ENCODE data around the gene TEDC1.
"Not testable (repeated sequence)": the region's sequence is repeated elsewhere in the genome, so short reads cannot be mapped to it uniquely, and the experiment has no call there.

TEDC1 gene

DNA sequence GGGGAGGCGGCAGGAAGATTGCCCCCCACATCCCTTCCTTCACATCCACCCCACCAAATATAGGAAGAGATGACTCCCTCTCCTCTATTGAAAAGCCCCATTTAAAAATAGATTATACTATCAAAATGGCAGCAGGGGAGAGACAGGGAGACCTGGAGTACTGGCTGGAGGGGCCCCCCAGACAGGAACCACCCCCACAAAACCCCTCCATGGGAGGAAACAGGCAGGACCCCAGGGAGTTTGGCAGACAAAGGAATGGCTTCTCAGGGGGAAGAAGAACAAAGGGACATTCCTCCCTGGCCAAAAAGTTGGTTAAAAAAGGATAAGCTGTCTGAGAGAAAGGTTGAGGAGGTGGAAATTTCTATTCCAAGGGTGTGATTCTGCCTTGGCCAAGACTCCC lies 54.6 kb downstream of the TEDC1 start:
- not testable (repeated sequence) for DNase-seq

DNA sequence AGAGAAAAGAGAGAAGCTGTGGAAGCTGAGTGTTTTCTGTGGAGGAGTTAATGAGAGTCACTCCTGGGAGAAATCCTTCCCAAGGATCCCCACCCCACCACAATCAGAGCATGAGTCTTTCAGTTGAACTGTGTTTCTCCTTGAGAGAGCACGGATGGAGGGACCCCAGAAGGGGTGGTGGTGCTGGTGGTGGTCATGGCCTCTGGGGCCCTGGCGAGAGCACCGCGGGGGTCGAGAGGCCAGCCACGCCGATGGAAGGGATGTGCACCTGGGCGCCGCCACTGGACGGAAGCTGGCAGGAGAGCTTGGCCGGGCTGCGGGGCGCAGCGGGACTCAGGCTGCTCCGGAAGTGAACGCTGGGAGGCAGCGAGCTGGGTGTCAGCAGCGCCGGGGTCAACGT lies 55.4 kb downstream of the TEDC1 start:
- not testable (repeated sequence) for DNase-seq

DNA sequence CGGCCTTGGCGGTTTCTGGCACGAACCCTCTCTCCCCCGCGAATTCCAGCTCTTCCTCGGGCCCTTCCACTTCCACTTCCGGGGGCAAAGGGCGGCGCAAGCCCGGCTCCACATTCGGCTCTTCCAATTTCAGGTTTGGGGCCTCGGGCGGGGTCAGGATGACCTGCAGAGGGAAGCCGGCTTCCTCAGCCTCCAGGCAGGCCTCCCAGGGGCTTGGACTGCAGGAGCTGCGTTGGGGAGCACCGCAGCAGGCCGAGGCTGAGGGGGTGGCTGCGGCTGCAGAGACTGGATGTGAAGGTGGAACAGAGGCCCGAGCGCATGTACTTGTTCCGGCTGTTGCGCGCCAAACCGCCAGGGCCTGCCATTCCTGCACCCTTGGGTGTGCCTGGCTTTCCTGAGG lies 56.0 kb downstream of the TEDC1 start:
- not testable (repeated sequence) for DNase-seq

DNA sequence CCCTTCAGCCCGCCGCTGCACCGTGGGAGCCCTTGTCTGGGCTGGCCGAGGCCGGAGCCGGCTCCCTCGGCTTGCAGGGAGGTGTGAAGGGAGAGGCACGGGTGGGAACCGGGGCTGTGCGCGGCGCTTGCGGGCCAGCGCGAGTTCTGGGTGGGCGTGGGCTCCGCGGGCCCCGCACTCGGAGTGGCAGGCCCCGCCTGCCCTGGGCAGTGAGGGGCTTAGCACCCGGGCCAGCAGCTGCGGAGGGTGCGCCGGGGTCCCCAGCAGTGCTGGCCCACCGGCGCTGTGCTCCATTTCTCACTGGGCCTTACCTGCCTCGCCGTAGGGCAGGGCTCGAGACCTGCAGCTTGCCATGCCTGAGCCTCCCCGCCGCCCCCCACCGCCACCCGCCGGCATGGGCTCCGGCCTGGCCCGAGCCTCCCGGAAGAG lies 56.7 kb downstream of the TEDC1 start:
- no peak for DNase-seq

All from fibroblast of skin of scalp (primary cell).